ENCODE measurements around the gene TCF12. TPM values are rescaled to one million over a fixed set of nuclear protein-coding genes. Genes with fewer than 3 reads are reported as not detected.

The TCF12 gene
- total and polyA plus RNA-seq, 2 of the 8 experiments (the other 6 are each of a cell fraction or from before 2014, with no cell fraction given) = 85.8 to 101 TPM

GRCh38 chr15:57316451-57316850, 398.0 kb downstream of the TCF12 start (continued):
- TF ChIP-seq CHD7 (IDR thresholded peaks at IDR 0.05; ENCODE audit: insufficient replicate concordance, low read length) (no peak), SAP30 (IDR thresholded peaks at IDR 0.05; ENCODE audit: insufficient read depth, insufficient replicate concordance, low read length) (no peak), ASH2L (IDR thresholded peaks at IDR 0.05; ENCODE audit: low read length) (no peak), POU5F1 (IDR thresholded peaks at IDR 0.05; ENCODE audit: low read depth, low read length) (no peak), RNF2 (IDR thresholded peaks at IDR 0.05; ENCODE audit: borderline replicate concordance, low read depth, low read length, missing control alignments, poor library complexity, severe bottlenecking) (no peak)
